Activated CD4-positive, alpha-beta T cell treated with anti-CD3 and anti-CD28 coated beads for 24 hours (primary cell): Measurements from ENCODE around the gene MTHFR.
A peak's percentile ranks its signal among the peaks of the same experiment; 100 is the strongest.

Source experiments
- DNase-seq, 2 donors: peaks; one replicate each; pipeline ENCODE4 v3.0.0-alpha.2; 2020; ENCODE audit warnings: low read depth in 2 of 2

The MTHFR gene

GRCh38 chr1:11797525-11798216, 8.1 kb downstream of the MTHFR start:
- no peak for DNase-seq

GRCh38 chr1:11796036-11796828, 9.5 kb downstream of the MTHFR start:
- DNase-seq, result no peak

GRCh38 chr1:11795238-11795890, 10.4 kb downstream of the MTHFR start:
- no peak for DNase-seq

- DNase-seq, result no peak
These were observed 11.1 kb downstream of the MTHFR start for GRCh38 chr1:11794446-11795237.

GRCh38 chr1:11793819-11794218, 11.9 kb downstream of the MTHFR start:
- DNase-seq, result no peak

- DNase-seq, result no peak
These were observed 13.7 kb downstream of the MTHFR start for GRCh38 chr1:11792106-11792505.

GRCh38 chr1:11790880-11791715, 14.7 kb downstream of the MTHFR start:
- DNase-seq, result no peak

- DNase-seq, result no peak
These were observed 15.5 kb downstream of the MTHFR start for GRCh38 chr1:11790101-11790879.

GRCh38 chr1:11789126-11790067, 16.4 kb downstream of the MTHFR start:
- no peak for DNase-seq

GRCh38 chr1:11788549-11789053, 17.2 kb downstream of the MTHFR start:
- DNase-seq, result no peak

- no peak for DNase-seq
These were observed 17.8 kb downstream of the MTHFR start for GRCh38 chr1:11787804-11788436.

GRCh38 chr1:11787251-11787803, 18.4 kb downstream of the MTHFR start:
- DNase-seq, result no peak

- DNase-seq, result no peak
These were observed 19.6 kb downstream of the MTHFR start for GRCh38 chr1:11786168-11786567.

GRCh38 chr1:11784993-11785769, 20.6 kb downstream of the MTHFR start:
- peak in 1 of 2 donors; percentile 22 for DNase-seq

GRCh38 chr1:11784256-11784992, 21.3 kb downstream of the MTHFR start:
- DNase-seq, result no peak

GRCh38 chr1:11783556-11783955, 22.2 kb downstream of the MTHFR start:
- no peak for DNase-seq
